ENCODE data around the gene FGGY.

The FGGY gene

DNA sequence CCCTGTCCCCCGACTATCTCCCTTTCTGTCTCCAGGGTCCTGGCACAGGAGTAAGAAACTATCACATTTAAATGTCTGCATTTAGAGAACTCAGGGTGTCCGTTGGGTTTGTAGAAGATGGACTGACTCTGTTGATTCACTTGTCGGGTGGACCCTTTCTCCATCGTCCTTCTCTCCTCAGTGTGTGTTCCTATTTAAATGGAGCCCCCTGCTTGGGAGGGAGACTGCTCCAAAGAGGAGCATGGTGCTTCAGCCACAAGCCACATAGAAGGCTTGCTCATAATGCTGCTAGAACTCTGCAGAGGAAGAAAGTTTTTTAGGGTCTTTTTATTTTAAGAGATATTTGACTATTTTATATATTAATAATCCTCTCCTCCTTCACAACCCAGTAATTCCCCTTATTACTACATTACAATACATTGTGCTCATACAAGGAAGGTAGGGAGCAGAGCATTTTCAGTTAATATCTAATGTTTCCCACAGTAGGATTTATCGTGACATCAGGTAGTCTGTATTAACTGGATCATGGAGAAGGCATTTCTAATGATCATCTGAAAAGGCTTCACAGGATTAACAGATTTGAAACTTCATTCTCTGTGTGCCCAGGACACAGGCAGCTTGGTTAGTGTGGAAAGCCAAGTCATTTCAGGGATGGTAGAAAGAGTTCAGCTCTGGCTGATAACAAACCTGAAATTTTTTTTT, 13.8 kb downstream of the FGGY start:
- H3K9me3 ChIP-seq (ENCODE audit: control insufficient read depth in 1 of 2, low read length in 2 of 2) = peaks cover 0 to 3% of the 10 kb centered on the region in 2 donors
- no peaks in the 10 kb centered on the region for H3K27me3 ChIP-seq (ENCODE audit: control insufficient read depth in 1 of 2, insufficient read depth in 2 of 2, low read length in 2 of 2)
- no peak overlapping the region for H3K9ac ChIP-seq (ENCODE audit: low read depth in 1 of 2, low read length in 2 of 2)
- no peak overlapping the region for H3K27ac ChIP-seq (ENCODE audit: low read depth, low read length)
- H3K36me3 ChIP-seq (ENCODE audit: control insufficient read depth in 1 of 2, insufficient read depth in 2 of 2, low read length in 2 of 2) = no peaks in the 10 kb centered on the region
- peaks cover 0 to 7% of the 10 kb centered on the region in 2 donors for H3K4me1 ChIP-seq (ENCODE audit: control insufficient read depth in 1 of 2, insufficient read depth in 2 of 2, low read length in 2 of 2)
- no peak overlapping the region for H3K4me3 ChIP-seq (ENCODE audit: low read depth in 1 of 2, low read length in 2 of 2)

- H3K27ac ChIP-seq (ENCODE audit: low read depth, low read length) = no peak overlapping the region
- no peak overlapping the region for H3K4me3 ChIP-seq (ENCODE audit: low read depth in 1 of 2, low read length in 2 of 2)
- no peaks in the 10 kb centered on the region for H3K9me3 ChIP-seq (ENCODE audit: control insufficient read depth in 1 of 2, low read length in 2 of 2)
- no peak overlapping the region for H3K9ac ChIP-seq (ENCODE audit: low read depth in 1 of 2, low read length in 2 of 2)
- H3K27me3 ChIP-seq (ENCODE audit: control insufficient read depth in 1 of 2, insufficient read depth in 2 of 2, low read length in 2 of 2) = no peaks in the 10 kb centered on the region
- no peaks in the 10 kb centered on the region for H3K36me3 ChIP-seq (ENCODE audit: control insufficient read depth in 1 of 2, insufficient read depth in 2 of 2, low read length in 2 of 2)
- H3K4me1 ChIP-seq (ENCODE audit: control insufficient read depth in 1 of 2, insufficient read depth in 2 of 2, low read length in 2 of 2) = peaks cover 7 to 21% of the 10 kb centered on the region in 2 donors
Observed at GRCh38 chr1:59314776-59315528, 18.1 kb downstream of the FGGY start.

GRCh38 chr1:59315529-59316463, 18.9 kb downstream of the FGGY start:
- peak overlapping the region; percentile 11 for H3K27ac ChIP-seq (ENCODE audit: low read depth, low read length)
- no peak overlapping the region for H3K4me3 ChIP-seq (ENCODE audit: low read depth in 1 of 2, low read length in 2 of 2)
- no peaks in the 10 kb centered on the region for H3K36me3 ChIP-seq (ENCODE audit: control insufficient read depth in 1 of 2, insufficient read depth in 2 of 2, low read length in 2 of 2)
- no peak overlapping the region for H3K9ac ChIP-seq (ENCODE audit: low read depth in 1 of 2, low read length in 2 of 2)
- peaks cover 7 to 21% of the 10 kb centered on the region in 2 donors for H3K4me1 ChIP-seq (ENCODE audit: control insufficient read depth in 1 of 2, insufficient read depth in 2 of 2, low read length in 2 of 2)
- H3K9me3 ChIP-seq (ENCODE audit: control insufficient read depth in 1 of 2, low read length in 2 of 2) = no peaks in the 10 kb centered on the region
- H3K27me3 ChIP-seq (ENCODE audit: control insufficient read depth in 1 of 2, insufficient read depth in 2 of 2, low read length in 2 of 2) = no peaks in the 10 kb centered on the region

DNA sequence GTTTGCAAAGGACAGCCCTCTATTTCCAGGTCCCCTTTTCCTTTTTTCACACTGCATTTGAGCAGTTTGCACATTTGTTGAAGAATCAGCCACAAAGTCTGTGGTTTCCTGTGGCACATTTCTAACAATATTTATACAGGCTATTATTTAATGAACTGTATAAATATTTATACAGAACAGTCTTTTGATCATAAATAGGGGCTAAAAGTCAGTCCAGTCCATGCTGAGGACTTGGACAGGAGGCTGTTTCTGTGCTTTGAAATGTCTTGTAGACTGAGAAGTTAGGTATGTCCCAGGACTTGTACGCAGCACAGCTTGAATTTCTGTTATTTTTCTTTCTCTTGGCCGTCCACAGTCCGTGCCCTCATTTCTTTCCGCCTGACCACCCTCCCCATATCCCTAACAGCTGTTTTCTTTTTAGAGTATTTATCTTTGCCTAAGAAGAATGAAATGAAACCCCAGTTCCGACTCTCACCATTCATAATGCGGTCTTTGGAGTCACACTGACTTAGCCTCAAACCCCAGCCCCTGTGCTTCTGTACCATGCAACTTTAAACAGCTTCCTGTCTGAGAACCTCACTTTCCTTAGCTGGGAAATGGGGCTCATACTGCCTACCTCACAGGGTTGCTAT, 19.7 kb downstream of the FGGY start:
- Histone ChIP-seq H3K4me1 (ENCODE audit: control insufficient read depth in 1 of 2, insufficient read depth in 2 of 2, low read length in 2 of 2) (peaks cover 7 to 21% of the 10 kb centered on the region in 2 donors), H3K9ac (ENCODE audit: low read depth in 1 of 2, low read length in 2 of 2) (no peak overlapping the region), H3K4me3 (ENCODE audit: low read depth in 1 of 2, low read length in 2 of 2) (peak overlapping the region; percentile 0 to 29), H3K27ac (ENCODE audit: low read depth, low read length) (peak overlapping the region; percentile 11), H3K9me3 (ENCODE audit: control insufficient read depth in 1 of 2, low read length in 2 of 2) (no peaks in the 10 kb centered on the region), H3K27me3 (ENCODE audit: control insufficient read depth in 1 of 2, insufficient read depth in 2 of 2, low read length in 2 of 2) (no peaks in the 10 kb centered on the region), H3K36me3 (ENCODE audit: control insufficient read depth in 1 of 2, insufficient read depth in 2 of 2, low read length in 2 of 2) (no peaks in the 10 kb centered on the region)

GRCh38 chr1:59317343-59317742, 20.4 kb downstream of the FGGY start:
- Histone ChIP-seq H3K4me3 (ENCODE audit: low read depth in 1 of 2, low read length in 2 of 2) (peak overlapping the region in 1 of 2 donors; percentile 0), H3K9me3 (ENCODE audit: control insufficient read depth in 1 of 2, low read length in 2 of 2) (no peaks in the 10 kb centered on the region), H3K27me3 (ENCODE audit: control insufficient read depth in 1 of 2, insufficient read depth in 2 of 2, low read length in 2 of 2) (no peaks in the 10 kb centered on the region), H3K9ac (ENCODE audit: low read depth in 1 of 2, low read length in 2 of 2) (no peak overlapping the region), H3K36me3 (ENCODE audit: control insufficient read depth in 1 of 2, insufficient read depth in 2 of 2, low read length in 2 of 2) (no peaks in the 10 kb centered on the region), H3K27ac (ENCODE audit: low read depth, low read length) (peak overlapping the region; percentile 8), H3K4me1 (ENCODE audit: control insufficient read depth in 1 of 2, insufficient read depth in 2 of 2, low read length in 2 of 2) (peaks cover 7 to 21% of the 10 kb centered on the region in 2 donors)

GRCh38 chr1:59317780-59318179, 20.9 kb downstream of the FGGY start:
- peaks cover 7 to 21% of the 10 kb centered on the region in 2 donors for H3K4me1 ChIP-seq (ENCODE audit: control insufficient read depth in 1 of 2, insufficient read depth in 2 of 2, low read length in 2 of 2)
- no peaks in the 10 kb centered on the region for H3K27me3 ChIP-seq (ENCODE audit: control insufficient read depth in 1 of 2, insufficient read depth in 2 of 2, low read length in 2 of 2)
- H3K4me3 ChIP-seq (ENCODE audit: low read depth in 1 of 2, low read length in 2 of 2) = no peak overlapping the region
- no peaks in the 10 kb centered on the region for H3K9me3 ChIP-seq (ENCODE audit: control insufficient read depth in 1 of 2, low read length in 2 of 2)
- H3K9ac ChIP-seq (ENCODE audit: low read depth in 1 of 2, low read length in 2 of 2) = no peak overlapping the region
- no peaks in the 10 kb centered on the region for H3K36me3 ChIP-seq (ENCODE audit: control insufficient read depth in 1 of 2, insufficient read depth in 2 of 2, low read length in 2 of 2)
- no peak overlapping the region for H3K27ac ChIP-seq (ENCODE audit: low read depth, low read length)

DNA sequence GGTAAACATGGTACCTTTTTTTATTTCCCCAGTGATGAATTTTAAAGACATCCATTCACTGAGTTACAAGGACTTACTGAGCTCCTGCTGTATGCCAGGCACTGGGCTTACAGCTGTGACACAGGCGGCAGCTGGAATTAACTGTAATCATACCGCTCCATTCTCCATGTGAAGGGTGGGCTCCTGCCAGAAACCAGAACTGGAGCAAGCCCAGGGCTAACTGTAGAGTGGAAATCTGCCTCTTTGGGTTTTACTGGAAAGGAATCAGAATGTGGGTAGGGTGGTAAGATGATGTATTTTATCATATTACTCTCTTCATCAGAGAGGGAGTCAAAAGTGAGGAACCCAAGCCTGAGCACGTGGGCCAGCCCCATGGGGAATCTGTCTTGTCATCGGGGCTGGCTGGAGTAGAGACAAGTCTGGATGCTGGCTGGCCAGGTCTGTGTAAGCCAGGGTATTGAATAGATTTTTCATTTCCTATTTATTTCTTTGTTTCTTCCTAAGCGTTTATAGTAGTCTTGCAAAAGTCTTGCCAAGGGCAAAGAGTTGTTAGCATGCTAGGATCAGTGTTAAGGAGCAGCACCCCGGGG, 21.5 kb downstream of the FGGY start:
- Histone ChIP-seq H3K27ac (ENCODE audit: low read depth, low read length) (no peak overlapping the region), H3K27me3 (ENCODE audit: control insufficient read depth in 1 of 2, insufficient read depth in 2 of 2, low read length in 2 of 2) (no peaks in the 10 kb centered on the region), H3K4me1 (ENCODE audit: control insufficient read depth in 1 of 2, insufficient read depth in 2 of 2, low read length in 2 of 2) (peaks cover 7 to 21% of the 10 kb centered on the region in 2 donors), H3K36me3 (ENCODE audit: control insufficient read depth in 1 of 2, insufficient read depth in 2 of 2, low read length in 2 of 2) (no peaks in the 10 kb centered on the region), H3K9ac (ENCODE audit: low read depth in 1 of 2, low read length in 2 of 2) (no peak overlapping the region), H3K9me3 (ENCODE audit: control insufficient read depth in 1 of 2, low read length in 2 of 2) (no peaks in the 10 kb centered on the region), H3K4me3 (ENCODE audit: low read depth in 1 of 2, low read length in 2 of 2) (no peak overlapping the region)

DNA sequence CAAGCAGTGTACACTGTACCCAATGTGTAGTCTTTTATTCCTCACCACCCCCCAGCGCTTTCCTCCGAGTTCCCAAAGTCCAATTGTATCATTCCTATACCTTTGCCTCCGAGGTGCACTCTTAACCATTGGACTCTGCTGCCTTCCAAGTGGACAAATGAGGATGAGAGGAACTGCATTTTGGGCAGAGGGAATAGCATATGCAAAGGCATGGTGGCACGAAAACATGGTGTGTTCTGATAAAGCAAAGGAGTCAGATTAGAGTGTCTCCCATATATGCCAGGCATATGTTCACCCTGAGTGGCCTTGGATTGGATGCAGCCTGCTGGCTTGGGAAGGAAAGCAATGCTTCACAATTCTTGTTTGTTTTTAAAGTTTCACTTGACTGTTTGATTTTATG, 25.5 kb downstream of the FGGY start:
- Histone ChIP-seq H3K27me3 (ENCODE audit: control insufficient read depth in 1 of 2, insufficient read depth in 2 of 2, low read length in 2 of 2) (no peaks in the 10 kb centered on the region), H3K4me1 (ENCODE audit: control insufficient read depth in 1 of 2, insufficient read depth in 2 of 2, low read length in 2 of 2) (peaks cover 0 to 2% of the 10 kb centered on the region in 2 donors), H3K9ac (ENCODE audit: low read depth in 1 of 2, low read length in 2 of 2) (no peak overlapping the region), H3K4me3 (ENCODE audit: low read depth in 1 of 2, low read length in 2 of 2) (no peak overlapping the region), H3K36me3 (ENCODE audit: control insufficient read depth in 1 of 2, insufficient read depth in 2 of 2, low read length in 2 of 2) (no peaks in the 10 kb centered on the region), H3K9me3 (ENCODE audit: control insufficient read depth in 1 of 2, low read length in 2 of 2) (no peaks in the 10 kb centered on the region), H3K27ac (ENCODE audit: low read depth, low read length) (no peak overlapping the region)

- Histone ChIP-seq H3K4me1 (ENCODE audit: control insufficient read depth in 1 of 2, insufficient read depth in 2 of 2, low read length in 2 of 2) (no peaks in the 10 kb centered on the region), H3K9me3 (ENCODE audit: control insufficient read depth in 1 of 2, low read length in 2 of 2) (no peaks in the 10 kb centered on the region), H3K36me3 (ENCODE audit: control insufficient read depth in 1 of 2, insufficient read depth in 2 of 2, low read length in 2 of 2) (no peaks in the 10 kb centered on the region), H3K4me3 (ENCODE audit: low read depth in 1 of 2, low read length in 2 of 2) (no peak overlapping the region), H3K27ac (ENCODE audit: low read depth, low read length) (no peak overlapping the region), H3K27me3 (ENCODE audit: control insufficient read depth in 1 of 2, insufficient read depth in 2 of 2, low read length in 2 of 2) (no peaks in the 10 kb centered on the region), H3K9ac (ENCODE audit: low read depth in 1 of 2, low read length in 2 of 2) (no peak overlapping the region)
Observed at GRCh38 chr1:59322814-59323213, 25.9 kb downstream of the FGGY start.
